ENCODE measurements around the gene MYO1A. TPM values are rescaled to one million over a fixed set of nuclear protein-coding genes. Genes with fewer than 3 reads are reported as not detected.

The MYO1A gene
- total and polyA plus RNA-seq, 2 donors (not counting 1 experiment from before 2014, with no cell fraction given): 0.55 to 1.3 TPM

DNA sequence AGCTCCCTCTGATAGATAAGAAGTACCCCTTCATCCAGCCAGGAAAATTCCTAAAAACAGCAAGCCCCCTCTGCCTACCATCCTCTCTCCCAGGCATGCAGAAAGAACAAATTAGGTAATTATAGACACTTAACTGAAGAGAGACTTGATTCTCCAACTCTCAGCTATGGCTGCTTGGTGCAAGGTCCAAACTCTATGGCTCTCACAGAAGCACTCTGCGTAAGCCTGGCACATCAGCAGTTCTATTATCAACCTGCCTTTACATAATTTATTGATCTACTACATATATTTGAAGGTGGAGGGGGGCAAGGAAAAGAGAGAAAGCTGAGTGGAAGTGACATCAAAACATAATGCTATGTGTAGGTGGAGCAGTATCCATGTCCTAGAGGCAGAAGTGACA is 1.1 kb upstream of the MYO1A start:
- CTCF ChIA-PET: interaction anchor here (0.8 to 1.4 kb wide), 4 partner anchors 11 to 61 kb away, joined by 3 to 8 read pairs (median 4); no protein-coding TSS in a partner anchor
- H3K4me1 ChIP-seq (ENCODE audit: control insufficient read depth in 2 of 2, insufficient read depth in 2 of 2, low read length in 2 of 2): peaks cover 18 to 30% of the 10 kb centered on the region in 2 donors
- H2AFZ ChIP-seq (ENCODE audit: insufficient read depth, low read depth, low read length, poor library complexity, severe bottlenecking): no peak overlapping the region
- Mint-ChIP-seq H3K27ac (no peak overlapping the region), H3K4me1 (peaks cover 30% of the 10 kb centered on the region), H3K9me3 (ENCODE audit: insufficient read depth) (no peaks in the 10 kb centered on the region), H3K27me3 (no peaks in the 10 kb centered on the region), H3K4me3 (no peak overlapping the region)
- no peak for TF ChIP-seq CTCF (IDR thresholded peaks at IDR 0.05)
- no peak for TF ChIP-seq EZH2 (IDR thresholded peaks at IDR 0.05; ENCODE audit: borderline replicate concordance, insufficient read depth, low read depth, low read length, poor library complexity, severe bottlenecking)
- H3K36me3 ChIP-seq (replicated peaks in 1 of 2; ENCODE audit: control extremely low read depth in 1 of 2, control insufficient read depth in 1 of 2, extremely low read depth in 1 of 2, insufficient read depth in 2 of 2, low read length in 1 of 2): no peaks in the 10 kb centered on the region
- no peaks in the 10 kb centered on the region for H3K27me3 ChIP-seq (replicated peaks in 1 of 4; ENCODE audit: control extremely low read depth in 1 of 4, control insufficient read depth in 3 of 4, insufficient read depth in 4 of 4, low read length in 3 of 4)
- no peaks in the 10 kb centered on the region for H4K20me1 ChIP-seq (ENCODE audit: control insufficient read depth, insufficient read depth, low read length, poor library complexity, severe bottlenecking)
- ATAC-seq (ENCODE audit: low read depth): no peak
- H3K4me2 ChIP-seq (replicated peaks; ENCODE audit: low read depth, low read length, poor library complexity, severe bottlenecking): no peak overlapping the region
- DNase-seq: no peak
- H3K79me2 ChIP-seq (ENCODE audit: control insufficient read depth, insufficient read depth, low read length): no peaks in the 10 kb centered on the region
- POLR2A ChIA-PET: no interaction called here
- H3K9ac ChIP-seq (ENCODE audit: low read length): no peak overlapping the region
- WGBS (ENCODE audit: insufficient coverage): no CpG with 5 or more reads among the region's 1 CpG
- intact Hi-C loops (cut with micrococcal nuclease): no loop called here
- H3K27ac ChIP-seq (ENCODE audit: low read length in 2 of 2): no peak overlapping the region
- no peaks in the 10 kb centered on the region for H3K9me3 ChIP-seq (ENCODE audit: control extremely low read depth in 1 of 3, control insufficient read depth in 2 of 3, insufficient read depth in 1 of 3, low read length in 2 of 3)
- H3K4me3 ChIP-seq (ENCODE audit: control extremely low read depth in 1 of 5, extremely low read depth in 1 of 5, insufficient read depth in 1 of 5, low read depth in 2 of 5, low read length in 4 of 5): no peak overlapping the region

DNA sequence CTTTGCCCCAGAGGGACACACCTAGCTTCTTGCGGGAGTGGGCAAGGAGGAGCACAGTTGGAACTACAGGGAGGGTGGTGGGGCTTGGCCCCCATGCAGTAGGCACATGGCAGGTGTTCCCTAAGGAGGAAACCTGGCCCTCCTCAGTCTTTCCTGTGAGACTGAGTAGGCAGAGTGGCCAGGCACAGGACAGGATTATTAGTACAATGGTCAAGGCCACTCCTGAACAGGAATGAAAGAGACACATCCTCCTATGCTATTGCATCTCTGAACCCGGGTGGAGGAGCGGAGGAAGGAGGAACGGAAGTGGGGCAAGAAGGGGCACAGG is 846 bp downstream of the MYO1A start:
- H3K9me3 Mint-ChIP-seq (ENCODE audit: insufficient read depth): no peaks in the 10 kb centered on the region
- Histone ChIP-seq H2AFZ (ENCODE audit: insufficient read depth, low read depth, low read length, poor library complexity, severe bottlenecking) (no peak overlapping the region), H3K79me2 (ENCODE audit: control insufficient read depth, insufficient read depth, low read length) (no peaks in the 10 kb centered on the region), H3K36me3 (replicated peaks in 1 of 2; ENCODE audit: control extremely low read depth in 1 of 2, control insufficient read depth in 1 of 2, extremely low read depth in 1 of 2, insufficient read depth in 2 of 2, low read length in 1 of 2) (no peaks in the 10 kb centered on the region), H4K20me1 (ENCODE audit: control insufficient read depth, insufficient read depth, low read length, poor library complexity, severe bottlenecking) (no peaks in the 10 kb centered on the region), H3K4me2 (replicated peaks; ENCODE audit: low read depth, low read length, poor library complexity, severe bottlenecking) (no peak overlapping the region), H3K9me3 (ENCODE audit: control extremely low read depth in 1 of 3, control insufficient read depth in 2 of 3, insufficient read depth in 1 of 3, low read length in 2 of 3) (no peaks in the 10 kb centered on the region), H3K9ac (ENCODE audit: low read length) (no peak overlapping the region), H3K27ac (ENCODE audit: low read length in 2 of 2) (no peak overlapping the region), H3K4me3 (ENCODE audit: control extremely low read depth in 1 of 5, extremely low read depth in 1 of 5, insufficient read depth in 1 of 5, low read depth in 2 of 5, low read length in 4 of 5) (no peak overlapping the region), H3K27me3 (replicated peaks in 1 of 4; ENCODE audit: control extremely low read depth in 1 of 4, control insufficient read depth in 3 of 4, insufficient read depth in 4 of 4, low read length in 3 of 4) (no peaks in the 10 kb centered on the region), H3K4me1 (ENCODE audit: control insufficient read depth in 2 of 2, insufficient read depth in 2 of 2, low read length in 2 of 2) (peaks cover 18 to 24% of the 10 kb centered on the region in 2 donors)
- CTCF ChIA-PET: interaction anchor here (1.0 to 3.0 kb wide), 2 partner anchors 10 to 18 kb away, joined by 4 to 12 read pairs; no protein-coding TSS in a partner anchor
- 100% methylated on average over 1 of the region's 4 CpGs for WGBS (ENCODE audit: insufficient coverage)
- ATAC-seq (ENCODE audit: low read depth) (no peak), DNase-seq (no peak)
- H3K27ac Mint-ChIP-seq: no peak overlapping the region
- intact Hi-C loops (cut with micrococcal nuclease): no loop called here
- H3K4me3 Mint-ChIP-seq: no peak overlapping the region
- H3K4me1 Mint-ChIP-seq: peaks cover 26% of the 10 kb centered on the region
- no peak for TF ChIP-seq EZH2 (IDR thresholded peaks at IDR 0.05; ENCODE audit: borderline replicate concordance, insufficient read depth, low read depth, low read length, poor library complexity, severe bottlenecking)
- TF ChIP-seq CTCF (IDR thresholded peaks at IDR 0.05): no peak
- H3K27me3 Mint-ChIP-seq: no peaks in the 10 kb centered on the region
- POLR2A ChIA-PET: interaction anchor here (0.6 kb wide), 1 partner anchor 19 kb away, joined by 11 read pairs; no protein-coding TSS in a partner anchor

Data from B cell (primary cell).